DOHH2 (cell line): Measurements from ENCODE around the gene MSH2.

Experiments used
- EZH2phosphoT487 ChIP-seq: fragments of 200-600 bp; sonication (generic); IDR thresholded peaks from 2 replicates; pipeline ENCODE4 v1.6.1; 2017; ENCODE audit warnings: borderline replicate concordance, mild to moderate bottlenecking, antibody characterized with exemption, low read length, moderate library complexity, mixed read lengths
- TF ChIP-seq, protein P1 (sequence below): fragments of 200-600 bp; sonication (generic); IDR thresholded peaks from one replicate; pipeline ENCODE4 v1.5.1; 2014; ENCODE audit warnings: antibody characterized with exemption, mild to moderate bottlenecking, low read depth, low read length; ENCODE audit not compliant: poor library complexity, severe bottlenecking

GRCh38 chr2:47422560-47422959, 19.6 kb downstream of the MSH2 start:
- TF ChIP-seq, protein P1, sequence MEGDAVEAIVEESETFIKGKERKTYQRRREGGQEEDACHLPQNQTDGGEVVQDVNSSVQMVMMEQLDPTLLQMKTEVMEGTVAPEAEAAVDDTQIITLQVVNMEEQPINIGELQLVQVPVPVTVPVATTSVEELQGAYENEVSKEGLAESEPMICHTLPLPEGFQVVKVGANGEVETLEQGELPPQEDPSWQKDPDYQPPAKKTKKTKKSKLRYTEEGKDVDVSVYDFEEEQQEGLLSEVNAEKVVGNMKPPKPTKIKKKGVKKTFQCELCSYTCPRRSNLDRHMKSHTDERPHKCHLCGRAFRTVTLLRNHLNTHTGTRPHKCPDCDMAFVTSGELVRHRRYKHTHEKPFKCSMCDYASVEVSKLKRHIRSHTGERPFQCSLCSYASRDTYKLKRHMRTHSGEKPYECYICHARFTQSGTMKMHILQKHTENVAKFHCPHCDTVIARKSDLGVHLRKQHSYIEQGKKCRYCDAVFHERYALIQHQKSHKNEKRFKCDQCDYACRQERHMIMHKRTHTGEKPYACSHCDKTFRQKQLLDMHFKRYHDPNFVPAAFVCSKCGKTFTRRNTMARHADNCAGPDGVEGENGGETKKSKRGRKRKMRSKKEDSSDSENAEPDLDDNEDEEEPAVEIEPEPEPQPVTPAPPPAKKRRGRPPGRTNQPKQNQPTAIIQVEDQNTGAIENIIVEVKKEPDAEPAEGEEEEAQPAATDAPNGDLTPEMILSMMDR: no peak
- TF ChIP-seq EZH2phosphoT487: no peak
